Neutrophil (primary cell): Measurements from ENCODE around the gene UFL1.

Experiments
- H3K27ac ChIP-seq: fragments of 200-600 bp; sonication (generic); 2 replicates; pipeline ENCODE4 v1.5.1; 2016; ENCODE audit warnings: mild to moderate bottlenecking, moderate library complexity
- H3K27me3 ChIP-seq: fragments of 200-600 bp; sonication (generic); 2 replicates; pipeline ENCODE4 v1.6.0; 2016; ENCODE audit warnings: mild to moderate bottlenecking
- H3K36me3 ChIP-seq: fragments of 200-600 bp; sonication (generic); 2 replicates; pipeline ENCODE4 v1.5.1; 2017
- H3K4me1 ChIP-seq, 2 experiments: fragments of 200-600 bp in 1 of 2; sonication (generic) in 1 of 2; 1 replicate in 1 of 2; 2 replicates in 1 of 2; pipeline versions ENCODE4 v1.5.1 to v1.6.1; 2013 to 2016; ENCODE audit warnings: low read depth in 1 of 2, low read length in 1 of 2, mild to moderate bottlenecking in 1 of 2, moderate library complexity in 1 of 2; ENCODE audit not compliant: control insufficient read depth in 1 of 2, insufficient read depth in 1 of 2
- H3K4me3 ChIP-seq, 2 experiments: fragments of 200-600 bp in 1 of 2; sonication (generic) in 1 of 2; 1 replicate in 1 of 2; 2 replicates in 1 of 2; pipeline ENCODE4 v1.5.1; 2013 to 2016; ENCODE audit warnings: low read depth in 1 of 2, low read length in 1 of 2, mild to moderate bottlenecking in 1 of 2, moderate library complexity in 1 of 2
- H3K9me3 ChIP-seq: fragments of 200-600 bp; sonication (generic); 2 replicates; pipeline ENCODE4 v1.5.1; 2016
- TF ChIP-seq, protein P1 (sequence below): fragments of 200-600 bp; sonication (generic); IDR thresholded peaks from 2 replicates; pipeline ENCODE4 v1.5.1; 2016; ENCODE audit warnings: antibody characterized with exemption

UFL1 gene

DNA sequence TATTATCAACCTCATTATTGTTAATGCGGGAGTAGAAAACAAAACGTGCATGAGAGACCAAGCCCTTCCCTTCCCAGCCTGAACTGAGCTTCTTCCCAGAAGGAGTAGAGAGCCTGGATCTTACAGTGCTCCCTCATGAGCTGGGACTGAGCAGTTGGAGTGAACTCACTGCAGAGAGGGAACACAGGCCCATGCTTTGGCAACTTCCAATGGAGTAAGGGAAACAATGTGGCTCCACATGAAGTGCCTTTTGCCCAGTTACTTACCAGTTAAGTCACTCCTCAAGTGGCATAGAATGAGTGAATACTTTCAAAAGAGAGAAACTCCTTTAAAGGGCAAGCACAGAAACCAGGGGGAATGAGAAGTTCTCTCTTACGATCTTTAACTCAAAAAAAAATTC lies 53.8 kb downstream of the UFL1 start:
- Histone ChIP-seq H3K27ac (no peak overlapping the region), H3K4me1 (no peaks in the 10 kb centered on the region), H3K9me3 (no peaks in the 10 kb centered on the region), H3K36me3 (no peaks in the 10 kb centered on the region), H3K4me3 (no peak overlapping the region), H3K27me3 (no peaks in the 10 kb centered on the region)
- TF ChIP-seq, protein P1, sequence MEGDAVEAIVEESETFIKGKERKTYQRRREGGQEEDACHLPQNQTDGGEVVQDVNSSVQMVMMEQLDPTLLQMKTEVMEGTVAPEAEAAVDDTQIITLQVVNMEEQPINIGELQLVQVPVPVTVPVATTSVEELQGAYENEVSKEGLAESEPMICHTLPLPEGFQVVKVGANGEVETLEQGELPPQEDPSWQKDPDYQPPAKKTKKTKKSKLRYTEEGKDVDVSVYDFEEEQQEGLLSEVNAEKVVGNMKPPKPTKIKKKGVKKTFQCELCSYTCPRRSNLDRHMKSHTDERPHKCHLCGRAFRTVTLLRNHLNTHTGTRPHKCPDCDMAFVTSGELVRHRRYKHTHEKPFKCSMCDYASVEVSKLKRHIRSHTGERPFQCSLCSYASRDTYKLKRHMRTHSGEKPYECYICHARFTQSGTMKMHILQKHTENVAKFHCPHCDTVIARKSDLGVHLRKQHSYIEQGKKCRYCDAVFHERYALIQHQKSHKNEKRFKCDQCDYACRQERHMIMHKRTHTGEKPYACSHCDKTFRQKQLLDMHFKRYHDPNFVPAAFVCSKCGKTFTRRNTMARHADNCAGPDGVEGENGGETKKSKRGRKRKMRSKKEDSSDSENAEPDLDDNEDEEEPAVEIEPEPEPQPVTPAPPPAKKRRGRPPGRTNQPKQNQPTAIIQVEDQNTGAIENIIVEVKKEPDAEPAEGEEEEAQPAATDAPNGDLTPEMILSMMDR, result no peak

DNA sequence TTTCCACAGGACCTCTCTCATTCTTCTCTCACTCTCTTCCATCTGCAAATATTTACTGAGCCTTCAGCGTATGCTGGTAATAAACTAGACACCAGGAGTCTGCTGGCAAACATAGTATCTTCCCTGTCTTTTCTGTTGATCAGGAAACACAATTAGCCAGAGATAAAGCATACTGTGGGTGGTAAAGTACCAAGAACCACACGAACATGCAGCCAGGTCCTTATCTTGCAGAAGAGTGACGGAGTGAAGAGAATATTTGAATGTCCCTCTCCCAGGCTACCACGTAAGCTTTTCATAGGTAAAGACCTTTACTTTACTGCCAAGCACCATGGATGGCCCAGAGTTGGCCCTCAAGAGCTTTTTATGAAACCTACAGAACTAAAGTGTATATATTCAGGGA lies 54.6 kb downstream of the UFL1 start:
- H3K9me3 ChIP-seq, result no peaks in the 10 kb centered on the region
- no peaks in the 10 kb centered on the region for H3K27me3 ChIP-seq
- TF ChIP-seq, protein P1, result no peak
- H3K27ac ChIP-seq, result no peak overlapping the region
- no peak overlapping the region for H3K4me3 ChIP-seq
- no peaks in the 10 kb centered on the region for H3K4me1 ChIP-seq
- no peaks in the 10 kb centered on the region for H3K36me3 ChIP-seq

DNA sequence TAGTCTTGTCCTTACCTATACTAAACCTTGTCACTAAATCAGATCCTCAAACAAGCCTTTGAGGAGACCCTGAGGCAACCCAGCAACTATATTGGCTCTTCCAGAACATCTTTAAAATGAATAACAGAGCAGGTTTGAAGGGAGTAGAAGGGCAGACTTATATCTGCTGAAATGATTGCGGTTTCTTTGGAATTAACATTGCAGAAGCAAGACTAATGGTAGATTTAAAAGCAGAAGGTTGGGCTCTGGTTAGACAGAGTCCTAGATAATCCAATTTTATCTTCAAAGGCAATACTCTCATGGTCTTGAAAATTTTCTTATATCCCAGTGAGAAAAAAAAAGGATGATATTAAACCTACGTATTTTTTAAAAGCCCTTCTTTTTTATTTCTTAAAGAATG lies 60.4 kb downstream of the UFL1 start:
- Histone ChIP-seq H3K27me3 (no peaks in the 10 kb centered on the region), H3K4me3 (no peak overlapping the region), H3K36me3 (no peaks in the 10 kb centered on the region), H3K4me1 (no peaks in the 10 kb centered on the region), H3K9me3 (no peaks in the 10 kb centered on the region), H3K27ac (no peak overlapping the region)
- TF ChIP-seq, protein P1, result no peak

DNA sequence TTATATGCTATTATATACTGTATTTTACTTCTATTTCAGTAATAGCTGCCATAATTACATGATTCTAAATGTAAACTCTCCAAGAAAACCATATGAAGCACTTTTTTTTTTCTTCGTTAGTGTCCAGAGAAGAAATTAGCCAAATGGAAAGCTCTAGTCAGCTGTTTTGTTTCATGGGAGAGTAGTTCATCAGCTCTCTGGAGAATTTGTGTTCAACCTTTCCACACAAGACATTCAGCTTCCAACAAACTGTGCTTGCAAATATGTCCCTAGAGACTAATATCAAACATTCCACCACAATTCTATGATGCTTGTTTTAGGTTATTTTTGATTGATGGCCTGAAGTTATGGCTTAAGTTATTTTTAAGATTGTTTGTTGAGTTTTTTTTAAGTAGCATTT lies 60.8 kb downstream of the UFL1 start:
- H3K27me3 ChIP-seq, result no peaks in the 10 kb centered on the region
- H3K9me3 ChIP-seq, result no peaks in the 10 kb centered on the region
- no peak overlapping the region for H3K27ac ChIP-seq
- no peak overlapping the region for H3K4me3 ChIP-seq
- no peaks in the 10 kb centered on the region for H3K4me1 ChIP-seq
- TF ChIP-seq, protein P1, result no peak
- no peaks in the 10 kb centered on the region for H3K36me3 ChIP-seq

DNA sequence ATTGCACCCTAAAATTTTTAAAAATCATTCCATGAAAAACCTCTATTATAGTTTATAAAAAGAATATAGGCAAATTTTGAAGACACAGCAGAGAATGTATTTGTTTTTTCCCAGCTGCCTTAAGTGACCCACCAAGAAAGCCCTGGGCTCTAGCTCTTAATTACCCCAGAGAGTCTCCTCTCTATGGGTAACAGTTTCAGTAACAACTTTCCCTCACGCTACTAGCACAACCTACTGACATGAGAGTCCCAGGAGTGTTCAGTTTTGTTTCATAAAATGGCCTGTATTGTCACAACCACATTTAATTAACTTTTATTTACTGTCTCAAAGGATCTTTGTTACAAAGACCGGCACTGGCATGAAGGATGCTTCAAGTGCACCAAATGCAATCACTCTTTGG lies 82.8 kb downstream of the UFL1 start:
- no peaks in the 10 kb centered on the region for H3K36me3 ChIP-seq
- H3K4me1 ChIP-seq, result no peaks in the 10 kb centered on the region
- H3K9me3 ChIP-seq, result no peaks in the 10 kb centered on the region
- H3K27ac ChIP-seq, result no peak overlapping the region
- TF ChIP-seq, protein P1, result no peak
- no peaks in the 10 kb centered on the region for H3K27me3 ChIP-seq
- no peak overlapping the region for H3K4me3 ChIP-seq
